HuH-7 (cell line): ENCODE measurements around the gene TMEM270.
"Not testable (repeated sequence)": the region's sequence is repeated elsewhere in the genome, so short reads cannot be mapped to it uniquely, and the experiment has no call there.

Source experiments
- DNase-seq: peaks from one replicate; pipeline ENCODE4 v3.0.0; 2011; ENCODE audit warnings: low spot score

Gene TMEM270

DNA sequence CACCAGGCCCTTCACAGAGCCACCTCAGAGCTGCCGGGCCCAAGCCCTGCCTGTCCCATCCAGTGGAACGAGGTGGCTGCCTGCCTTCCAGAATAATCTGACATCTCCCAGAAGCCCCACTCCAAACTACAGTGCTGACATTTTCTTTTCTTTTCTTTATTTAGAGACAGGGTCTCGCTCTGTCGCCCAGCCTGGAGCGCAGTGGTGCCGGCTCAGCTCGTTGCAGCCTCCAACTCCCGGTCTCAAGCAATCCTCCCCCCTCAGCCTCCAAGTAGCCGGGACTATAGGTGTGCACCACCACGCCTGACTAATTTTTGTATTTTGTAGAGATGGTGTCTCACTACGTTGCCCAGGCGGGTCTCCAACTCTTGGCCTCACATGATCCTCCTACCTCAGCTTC lies 346 bp downstream of the TMEM270 start:
- DNase-seq: no peak

DNA sequence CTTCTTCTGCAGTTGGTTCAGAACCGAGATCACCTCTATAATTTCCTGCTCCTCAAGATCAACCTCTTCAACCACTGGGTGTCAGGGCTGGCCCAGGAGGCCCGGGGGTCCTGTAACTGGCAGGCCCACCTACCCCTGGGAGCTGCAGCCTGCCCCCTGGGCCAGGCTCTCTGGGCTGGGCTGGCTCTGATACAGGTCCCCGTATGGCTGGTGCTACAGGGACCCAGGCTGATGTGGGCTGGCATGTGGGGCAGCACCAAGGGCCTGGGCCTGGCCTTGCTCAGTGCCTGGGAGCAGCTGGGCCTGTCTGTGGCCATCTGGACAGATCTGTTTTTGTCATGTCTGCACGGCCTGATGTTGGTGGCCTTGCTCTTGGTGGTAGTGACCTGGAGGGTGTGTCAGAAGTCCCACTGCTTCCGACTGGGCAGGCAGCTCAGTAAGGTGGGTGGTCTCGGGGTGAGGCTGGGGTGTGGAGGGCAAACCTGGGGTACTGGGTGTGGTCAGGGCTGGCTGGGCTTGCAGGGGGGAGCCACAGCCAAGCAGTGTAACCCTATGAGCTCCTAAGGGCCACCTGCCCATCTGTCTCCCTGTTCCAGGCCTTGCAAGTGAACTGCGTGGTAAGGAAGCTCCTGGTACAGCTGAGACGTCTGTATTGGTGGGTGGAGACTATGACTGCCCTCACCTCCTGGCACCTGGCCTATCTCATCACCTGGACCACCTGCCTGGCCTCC lies 4.2 kb downstream of the TMEM270 start:
- DNase-seq: no peak

DNA sequence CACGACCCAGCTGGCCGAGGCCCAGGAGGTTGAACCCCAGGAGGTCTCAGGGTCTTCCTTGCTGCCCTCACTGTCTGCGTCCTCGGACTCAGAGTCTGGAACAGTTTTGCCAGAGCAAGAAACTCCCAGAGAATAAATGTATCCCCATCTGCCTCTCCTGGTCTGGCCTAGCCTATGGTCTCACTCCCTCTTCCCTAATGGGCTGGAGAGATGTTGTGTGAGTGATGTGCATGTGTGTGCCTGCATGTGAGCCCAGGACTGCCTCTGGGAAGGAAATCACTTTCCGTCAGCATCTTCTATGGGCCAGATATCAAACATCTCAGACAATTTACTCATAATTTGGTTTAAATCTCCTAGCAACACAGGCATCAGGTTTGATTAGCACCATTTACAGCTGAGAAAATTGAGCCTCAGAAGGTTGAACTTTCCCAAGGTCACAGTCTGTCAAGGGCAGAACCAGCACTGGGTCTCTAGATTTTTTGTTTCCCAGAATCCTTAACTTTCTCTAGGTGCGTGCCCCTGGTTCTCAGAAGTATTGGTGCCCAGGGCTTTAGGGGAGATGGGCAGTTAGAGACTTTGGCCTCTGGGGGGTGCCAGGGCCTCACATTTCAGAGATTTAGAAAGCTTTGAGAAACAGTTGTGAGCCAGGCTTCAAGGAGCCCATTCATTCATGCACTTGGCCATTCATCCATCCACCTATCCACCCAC lies 4.9 kb downstream of the TMEM270 start:
- peak; percentile 45 for DNase-seq

DNA sequence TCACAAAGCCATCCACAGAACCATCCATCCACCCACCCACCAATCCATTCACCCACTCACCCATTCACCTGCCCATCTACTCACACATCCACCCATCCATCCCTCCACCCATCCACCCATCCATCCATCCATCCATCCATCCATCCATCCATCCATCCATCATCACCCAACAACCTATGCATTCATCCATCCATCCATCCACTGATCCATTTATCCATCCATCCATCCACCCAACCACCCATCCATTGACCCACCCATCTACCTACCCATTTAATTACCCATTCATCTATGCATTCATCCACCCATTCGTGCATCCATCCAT lies 5.4 kb downstream of the TMEM270 start:
- DNase-seq: no peak

DNA sequence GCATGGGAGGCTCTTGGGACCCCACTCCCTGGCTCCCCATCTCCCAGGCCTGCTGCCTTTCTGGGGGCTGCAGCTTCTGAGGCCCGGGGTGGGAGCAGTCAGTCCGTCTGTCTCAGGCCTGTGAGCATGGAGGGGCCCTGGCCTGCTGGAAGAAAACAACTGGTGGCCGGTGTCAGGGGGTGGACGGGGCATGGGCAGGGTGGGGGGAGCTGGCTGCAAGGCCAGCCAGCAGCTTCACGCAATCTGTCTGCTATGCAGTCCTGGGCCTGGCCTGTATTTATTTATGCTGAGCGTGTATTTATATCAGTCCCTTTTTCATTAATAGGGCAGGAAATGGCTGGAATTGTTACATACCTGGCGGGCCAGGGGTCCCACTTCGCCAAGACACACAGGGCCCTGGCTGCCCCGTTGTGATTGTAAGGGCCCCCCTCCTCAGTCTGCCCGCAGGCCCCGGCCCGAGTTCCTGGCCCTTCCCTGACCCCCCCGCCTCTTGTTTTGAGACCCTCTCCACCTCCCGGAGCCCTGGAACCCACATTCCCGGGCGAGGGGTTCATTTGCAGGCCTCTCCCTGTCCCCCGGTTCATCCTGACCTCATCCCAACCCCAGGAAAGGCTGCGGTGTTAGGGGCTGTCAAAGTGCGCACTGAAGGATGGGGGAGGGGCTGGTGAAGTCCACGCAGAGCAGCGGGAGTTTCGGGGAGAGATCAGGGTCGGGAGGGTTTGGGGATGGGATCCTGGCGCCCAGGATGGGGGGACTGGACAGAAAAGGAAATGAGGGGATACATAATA lies 8.2 kb downstream of the TMEM270 start:
- no peak for DNase-seq

DNA sequence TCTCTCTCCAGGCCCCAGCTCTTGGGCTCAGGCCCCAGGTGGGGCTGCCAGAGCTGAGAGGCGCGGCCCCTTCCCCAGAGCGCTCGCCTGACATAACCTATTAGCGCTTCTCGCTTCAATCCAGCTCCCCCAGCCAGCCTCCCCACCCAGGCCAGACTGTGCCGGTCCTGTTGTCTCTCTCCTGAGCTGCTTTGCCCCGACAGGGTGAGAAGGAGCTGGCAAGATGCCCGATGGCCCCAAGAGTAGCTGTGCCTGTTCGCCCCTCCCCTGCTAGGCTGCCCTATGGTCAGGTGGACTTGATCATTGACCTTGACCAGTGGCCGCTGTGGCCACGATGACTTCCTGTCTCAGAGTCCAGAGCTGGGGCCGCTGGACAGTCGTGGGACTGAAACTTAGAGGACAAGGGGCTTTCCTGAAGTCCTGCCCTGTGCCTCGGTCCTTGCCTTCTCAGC lies 9.1 kb downstream of the TMEM270 start:
- DNase-seq: no peak

DNA sequence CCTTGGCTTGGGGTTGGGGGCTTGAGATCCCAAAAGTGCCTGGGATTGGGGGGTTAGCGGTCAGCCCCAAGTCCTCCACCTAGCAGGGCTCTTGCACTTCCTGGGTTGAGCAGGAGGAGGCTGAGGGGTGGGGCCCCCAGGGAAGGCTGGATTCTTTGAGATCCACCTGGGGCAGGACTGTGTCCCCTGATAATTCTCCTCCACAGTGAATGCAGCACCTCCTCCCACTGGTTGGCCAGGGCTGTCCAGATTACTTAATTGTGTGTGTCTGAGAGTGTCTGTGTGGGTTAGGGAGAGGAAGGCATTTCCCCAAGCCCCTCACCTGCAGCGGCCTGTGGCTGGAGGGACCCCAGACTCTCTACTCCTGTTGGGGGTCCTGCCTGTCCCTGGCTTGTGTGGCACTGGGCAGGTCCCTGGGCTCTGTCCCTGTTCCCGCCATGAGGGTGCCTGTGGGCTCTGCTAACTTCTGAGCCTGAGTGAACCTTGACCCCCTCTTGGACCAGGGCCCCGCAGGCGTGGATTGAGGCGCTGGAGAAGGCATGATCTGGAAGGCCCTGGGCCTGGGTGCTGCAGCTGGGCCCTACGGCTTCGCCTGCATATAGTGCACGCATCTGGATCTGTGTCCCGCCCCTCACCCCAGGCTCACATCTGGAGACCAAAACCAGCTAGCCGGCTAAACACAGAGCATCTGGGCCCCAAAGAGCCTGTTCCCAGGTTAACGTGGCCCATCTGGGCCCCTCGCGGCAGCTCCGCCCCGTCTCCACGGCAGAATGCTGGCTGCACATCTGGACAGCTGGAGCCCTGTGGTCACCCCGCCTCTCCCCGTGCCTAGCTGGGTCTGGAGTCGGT lies 10.4 kb downstream of the TMEM270 start:
- no peak for DNase-seq

DNA sequence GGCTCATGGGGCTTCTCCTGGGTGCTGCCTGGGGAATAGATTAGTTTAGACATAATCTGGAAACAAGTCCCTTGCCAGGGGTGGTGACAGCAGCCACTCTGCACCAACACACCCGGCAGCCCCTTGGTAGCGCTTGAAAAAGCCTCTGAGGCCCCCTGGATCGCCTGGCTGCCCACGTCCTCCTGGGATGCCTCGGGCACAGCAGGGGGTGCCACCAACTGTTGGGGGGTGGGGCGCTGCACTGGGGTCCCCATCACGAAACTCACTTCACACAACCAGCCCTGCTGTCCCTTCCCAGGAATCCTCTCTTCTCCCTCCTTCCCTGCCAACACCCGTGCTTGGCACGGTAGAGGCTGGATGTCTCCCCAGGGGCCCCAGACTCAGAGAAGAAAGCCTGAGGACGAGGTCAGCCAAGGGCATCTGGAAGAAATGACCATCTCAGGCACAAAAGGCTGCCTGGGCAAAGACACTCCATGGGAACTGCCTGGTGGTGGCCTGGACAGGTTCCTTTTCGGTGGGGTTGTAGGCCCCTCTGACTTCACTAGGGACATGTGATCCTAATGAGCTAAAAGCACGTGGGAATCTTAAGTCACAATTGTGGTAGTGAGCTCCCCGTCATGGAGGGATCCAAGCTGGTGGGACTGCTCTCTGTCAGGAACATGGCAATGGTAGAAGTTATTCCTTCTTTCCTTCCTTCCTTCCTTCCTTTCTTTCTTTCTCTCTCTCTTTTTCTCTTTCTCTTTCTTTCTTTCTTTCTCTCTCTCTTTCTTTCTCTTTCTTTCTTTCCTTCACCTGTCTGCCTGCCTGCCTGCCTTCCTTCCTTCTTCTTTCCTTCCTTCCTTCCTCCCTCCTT lies 11.3 kb downstream of the TMEM270 start:
- no peak for DNase-seq

DNA sequence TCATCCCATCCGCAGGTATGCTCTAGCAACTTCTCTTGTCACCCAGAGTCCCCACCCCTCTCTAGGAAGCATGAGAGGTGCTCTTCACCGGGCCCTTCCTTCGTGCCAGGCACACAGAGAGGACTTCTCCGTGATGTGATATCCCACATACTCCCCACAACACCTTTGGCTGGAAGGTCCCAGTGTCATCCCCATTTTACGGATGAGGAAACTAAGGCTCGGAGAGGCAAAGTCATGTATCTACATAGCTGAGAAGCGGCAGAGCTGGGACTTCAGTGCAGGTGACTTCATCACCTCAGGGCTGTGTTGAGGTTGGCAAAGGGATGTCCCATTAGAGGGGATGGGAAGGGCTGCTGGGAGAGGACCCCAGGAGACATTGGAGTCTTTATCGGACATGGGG lies 15.4 kb downstream of the TMEM270 start:
- DNase-seq: no peak

DNA sequence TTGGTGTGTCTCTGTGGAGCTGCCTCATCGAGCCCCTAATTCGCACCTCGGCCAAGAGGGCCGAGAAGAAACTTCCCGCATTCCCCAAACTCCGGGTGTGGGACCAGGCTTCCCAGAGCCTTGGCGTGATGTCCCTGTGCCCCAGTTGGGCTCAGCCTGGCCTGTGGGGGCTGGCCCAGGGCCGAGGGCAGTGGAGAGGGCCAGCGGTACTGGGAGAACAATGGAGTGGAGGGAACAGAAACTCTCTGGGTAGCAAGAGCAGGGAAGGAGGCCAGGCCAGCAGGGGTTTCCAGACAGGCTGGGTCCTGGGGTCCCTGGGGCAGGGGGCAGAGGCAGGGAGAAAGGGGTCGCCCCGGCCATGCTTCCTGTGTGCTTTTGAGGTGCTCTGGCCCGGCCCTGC lies 16.0 kb downstream of the TMEM270 start:
- DNase-seq: no peak

DNA sequence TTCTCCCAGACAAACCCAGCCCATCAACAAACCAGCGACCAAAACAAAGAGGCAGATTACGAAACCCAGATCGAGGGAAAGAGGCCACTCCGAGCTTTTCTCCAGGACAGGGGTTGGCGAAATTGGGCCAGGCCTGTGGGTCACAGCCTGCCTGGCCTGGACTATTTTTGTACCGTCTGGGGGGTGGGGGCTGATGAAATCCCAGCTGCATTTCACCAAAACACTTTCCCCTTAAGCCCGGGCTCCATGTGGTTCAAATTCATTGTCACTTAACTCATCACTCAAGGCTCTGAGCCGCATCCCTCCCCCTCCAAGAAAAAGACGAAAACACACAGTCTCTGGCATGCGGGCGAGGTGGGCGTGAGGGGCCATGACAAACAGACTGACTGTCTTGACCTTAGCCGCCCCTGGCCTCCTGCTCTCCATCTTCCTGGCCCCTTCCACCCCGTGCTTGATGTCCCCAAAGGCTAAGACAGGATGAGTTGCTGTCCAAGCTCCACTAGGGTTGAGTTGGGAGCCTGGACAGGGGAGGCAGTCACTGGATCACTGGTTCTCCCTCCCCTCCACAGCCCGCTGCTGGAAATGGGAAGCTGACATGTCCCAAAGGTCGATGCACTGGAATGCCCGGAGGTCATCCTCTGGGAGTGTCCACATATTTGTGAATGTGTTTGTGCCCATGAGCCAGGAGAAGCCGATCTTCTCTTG lies 19.2 kb downstream of the TMEM270 start:
- DNase-seq: peak; percentile 66

DNA sequence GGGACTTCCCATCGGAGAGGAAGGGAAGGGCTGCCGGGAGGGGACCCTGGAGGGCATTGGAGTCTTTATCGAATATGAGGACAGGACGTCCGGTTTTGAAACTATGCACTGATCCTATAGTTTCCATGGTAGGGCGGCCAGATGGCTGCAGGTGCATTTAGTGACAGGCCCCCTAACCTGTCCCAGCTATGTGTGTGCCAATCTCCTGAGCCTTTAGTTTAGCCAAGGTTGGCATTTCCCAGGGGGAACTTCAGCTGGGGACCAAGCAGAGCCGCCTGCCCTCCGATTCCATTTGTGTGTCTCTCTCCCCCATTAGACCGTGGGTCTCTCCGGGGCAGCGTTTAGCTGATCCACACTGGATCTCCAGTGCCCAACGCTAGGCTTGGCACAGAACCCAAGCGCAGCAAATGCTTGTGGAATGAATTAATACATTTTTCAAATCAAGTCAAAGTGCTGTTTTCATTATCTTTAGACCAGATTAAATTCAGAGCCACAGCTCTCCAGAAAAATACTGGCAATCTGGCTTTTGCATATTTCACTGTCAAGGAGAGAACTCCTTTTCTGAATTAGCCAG lies 19.9 kb downstream of the TMEM270 start:
- no peak for DNase-seq

DNA sequence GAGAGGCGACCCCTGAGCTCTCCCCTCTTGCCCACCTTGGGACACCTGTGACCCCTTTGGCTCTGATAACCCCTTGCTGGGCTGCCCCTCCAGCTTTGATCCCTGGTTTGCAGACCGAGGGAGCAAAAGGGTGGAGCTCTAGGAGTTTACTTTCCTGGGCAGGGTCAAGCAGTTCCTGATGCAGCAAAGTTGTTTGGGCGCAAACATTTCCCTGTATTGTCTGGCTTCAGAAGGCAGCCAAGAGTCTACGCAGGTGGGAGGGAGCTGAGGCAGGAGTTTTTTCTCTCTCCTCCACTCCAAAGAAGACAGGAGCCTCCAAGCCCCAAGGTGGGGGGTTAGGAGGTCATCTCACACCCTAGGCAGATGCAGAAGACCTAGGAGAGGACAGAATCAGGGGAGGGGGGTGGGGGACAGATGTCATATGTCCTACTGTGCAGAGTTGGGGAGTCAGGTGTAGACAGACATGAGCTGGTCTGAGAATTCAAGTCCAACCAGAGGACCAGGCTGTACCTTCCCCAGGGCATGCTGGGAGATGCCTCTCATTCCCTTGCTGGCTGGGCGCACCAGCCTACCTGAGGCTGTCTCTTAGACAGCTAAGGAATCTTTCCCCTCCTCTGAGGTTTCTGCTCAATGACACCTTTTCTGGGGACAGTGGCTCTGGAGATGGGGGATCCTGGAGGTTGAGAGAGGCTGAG lies 20.5 kb downstream of the TMEM270 start:
- no peak for DNase-seq

DNA sequence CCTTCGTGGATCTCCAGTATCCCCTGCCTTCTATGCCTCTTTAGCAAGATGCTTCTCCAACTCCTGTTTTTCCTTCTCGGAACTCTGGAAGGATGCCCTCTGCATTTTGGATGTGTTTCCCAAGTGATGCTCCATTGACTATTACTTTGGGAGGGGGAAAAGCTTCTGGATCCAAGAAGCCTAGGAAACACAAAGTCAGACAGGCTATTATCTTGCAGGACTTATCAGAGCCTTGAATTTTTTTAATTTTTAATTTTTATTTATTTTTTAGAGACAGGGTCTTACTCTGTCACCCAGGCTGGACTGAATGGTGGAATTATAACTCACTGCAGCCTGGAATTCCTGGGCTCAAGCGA lies 21.1 kb downstream of the TMEM270 start:
- DNase-seq: no peak

DNA sequence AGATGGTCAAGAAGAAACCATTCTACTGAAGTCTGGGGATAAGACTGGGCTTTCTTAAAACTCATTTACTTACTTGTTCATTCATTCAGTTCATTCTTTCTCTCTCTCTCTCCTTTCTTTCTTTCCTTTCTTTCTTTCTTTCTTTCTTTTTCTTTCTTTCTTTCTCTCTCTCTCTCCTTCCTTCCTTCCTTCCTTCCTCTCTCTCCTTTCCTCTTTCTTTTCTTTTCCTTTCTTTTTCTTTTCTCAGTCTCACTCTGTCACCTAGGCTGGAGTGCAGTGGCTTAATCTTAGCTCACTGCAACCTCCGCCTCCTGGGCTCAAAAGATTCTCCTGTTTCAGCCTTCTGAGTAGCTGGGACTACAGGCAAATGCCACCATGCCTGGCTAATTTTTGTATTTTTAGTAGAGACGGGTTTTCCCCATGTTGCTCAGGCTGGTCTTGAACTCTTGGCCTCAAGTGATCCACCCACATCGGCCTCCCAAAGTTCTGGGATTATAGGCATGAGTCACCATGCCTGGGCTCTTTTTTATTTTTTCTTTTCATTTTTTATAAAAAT lies 24.0 kb downstream of the TMEM270 start:
- not testable (repeated sequence) for DNase-seq

DNA sequence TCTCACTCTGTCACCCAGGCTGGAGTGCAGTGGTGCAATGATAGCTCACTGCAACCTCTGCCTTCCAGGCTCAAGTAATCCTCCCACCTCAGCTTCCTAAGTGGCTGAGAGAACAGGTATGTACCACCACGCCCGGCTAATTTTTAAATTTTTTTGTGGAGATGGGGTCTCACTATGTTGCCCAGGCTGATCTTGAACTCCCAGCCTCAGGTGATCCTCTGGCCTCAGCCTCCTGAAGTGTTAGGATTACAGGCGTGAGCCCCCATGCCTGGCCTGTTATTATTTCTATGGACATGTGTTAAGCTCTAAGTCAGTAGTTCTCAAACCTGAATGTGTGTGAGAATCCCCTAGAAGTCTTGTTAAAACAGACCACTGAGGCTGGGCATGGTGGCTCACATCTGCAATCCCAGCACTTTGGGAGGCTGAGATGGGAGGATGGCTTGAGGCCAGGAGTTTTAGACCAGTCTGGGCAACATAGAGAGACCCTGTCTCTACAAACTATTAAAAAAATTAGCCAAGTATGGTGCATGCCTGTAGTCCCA lies 24.5 kb downstream of the TMEM270 start:
- DNase-seq: no peak

DNA sequence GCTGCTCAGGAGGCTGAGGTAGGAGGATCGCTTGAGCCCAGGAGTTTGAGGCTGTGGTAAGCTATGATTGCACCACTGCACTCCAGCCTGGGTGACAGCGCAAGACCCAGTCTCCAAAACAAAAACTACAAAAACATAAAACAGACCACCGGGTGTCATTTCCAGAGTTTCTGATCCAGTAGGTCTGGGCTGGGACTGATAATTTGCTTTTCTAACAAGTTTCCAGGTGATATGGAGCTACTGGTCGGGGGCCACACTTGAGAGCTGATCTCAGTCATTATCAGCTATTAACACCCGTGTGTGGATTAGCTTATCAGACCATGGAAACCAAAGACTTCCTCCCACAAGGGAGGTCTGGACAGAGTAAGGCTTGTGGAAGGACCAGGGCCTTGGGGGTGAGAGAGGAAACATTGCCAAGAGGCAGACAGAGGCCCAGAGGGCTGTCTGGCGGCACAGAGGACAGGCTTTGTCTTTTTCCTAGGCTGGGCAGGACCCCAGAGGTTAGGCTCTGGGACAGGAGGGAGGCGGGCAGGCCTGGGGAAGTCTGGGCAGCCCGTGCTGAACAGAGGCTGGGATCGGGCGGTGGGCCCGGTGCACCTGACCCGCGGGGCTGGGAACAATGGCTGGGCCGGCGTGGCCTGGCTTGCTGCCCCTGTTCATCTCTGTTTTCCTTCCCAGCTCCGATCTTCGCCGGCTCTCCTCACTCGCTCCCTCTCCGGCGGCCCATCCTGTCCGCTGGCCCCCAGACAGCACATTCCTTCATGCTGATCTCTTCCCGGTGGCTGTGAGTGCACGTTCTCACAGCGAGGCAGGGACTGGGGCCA lies 25.2 kb downstream of the TMEM270 start:
- no peak for DNase-seq

DNA sequence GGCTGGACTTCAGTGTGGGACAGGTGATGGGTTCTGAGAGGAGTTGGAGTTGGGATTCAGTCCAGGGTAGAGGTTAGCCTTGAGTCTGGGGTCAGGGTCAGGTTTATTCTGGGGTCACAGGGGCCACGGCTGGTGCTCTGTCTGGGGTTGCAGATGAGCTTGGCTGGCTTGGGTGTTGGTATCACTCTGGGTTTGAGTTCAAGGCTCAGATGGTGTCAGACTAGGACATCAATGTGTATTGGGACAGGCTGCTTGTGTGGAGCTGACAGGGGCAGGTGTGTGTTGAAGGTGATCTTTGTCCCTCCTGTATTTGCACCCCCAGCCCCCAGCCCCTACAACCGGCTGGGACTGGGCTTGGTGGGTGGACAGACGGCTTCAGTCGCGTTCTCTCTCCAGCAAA lies 26.8 kb downstream of the TMEM270 start:
- DNase-seq: no peak
